Measurements from ENCODE around the gene SUCLG1.

DNA sequence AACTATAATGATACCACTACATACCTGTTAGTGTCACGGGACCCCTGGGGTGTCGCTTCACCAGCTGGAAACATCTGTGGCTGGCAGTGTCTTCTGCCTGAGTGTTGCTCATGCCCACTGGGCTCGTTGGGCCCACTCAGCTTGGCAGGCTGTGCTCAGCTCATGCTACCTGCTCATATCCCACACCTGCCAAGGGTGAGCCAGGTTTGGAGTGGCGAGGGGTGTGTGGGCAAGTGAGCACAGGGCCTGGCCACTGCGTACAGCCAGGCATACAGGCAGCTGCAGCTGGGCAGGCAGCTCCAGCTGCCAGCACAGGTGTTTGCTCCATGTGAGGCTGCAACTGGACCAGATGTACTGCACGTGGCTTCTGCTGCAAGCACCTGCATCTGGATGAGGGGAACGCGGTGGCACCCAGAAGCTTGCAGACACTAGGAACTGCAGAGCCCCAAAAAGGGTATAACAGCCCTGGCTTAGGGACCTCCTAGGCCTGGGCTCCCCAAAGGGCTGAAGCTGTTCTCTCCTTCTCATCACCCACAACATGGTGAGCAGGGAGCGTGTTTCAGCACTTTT, 70.1 kb downstream of the SUCLG1 start:
- no peak for TF ChIP-seq ZNF692 (tag by site-specific recombination; IDR thresholded peaks at IDR 0.05)
- TF ChIP-seq ZBTB10 (tag by site-specific recombination; IDR thresholded peaks at IDR 0.05), result no peak
- TF ChIP-seq, protein P1, sequence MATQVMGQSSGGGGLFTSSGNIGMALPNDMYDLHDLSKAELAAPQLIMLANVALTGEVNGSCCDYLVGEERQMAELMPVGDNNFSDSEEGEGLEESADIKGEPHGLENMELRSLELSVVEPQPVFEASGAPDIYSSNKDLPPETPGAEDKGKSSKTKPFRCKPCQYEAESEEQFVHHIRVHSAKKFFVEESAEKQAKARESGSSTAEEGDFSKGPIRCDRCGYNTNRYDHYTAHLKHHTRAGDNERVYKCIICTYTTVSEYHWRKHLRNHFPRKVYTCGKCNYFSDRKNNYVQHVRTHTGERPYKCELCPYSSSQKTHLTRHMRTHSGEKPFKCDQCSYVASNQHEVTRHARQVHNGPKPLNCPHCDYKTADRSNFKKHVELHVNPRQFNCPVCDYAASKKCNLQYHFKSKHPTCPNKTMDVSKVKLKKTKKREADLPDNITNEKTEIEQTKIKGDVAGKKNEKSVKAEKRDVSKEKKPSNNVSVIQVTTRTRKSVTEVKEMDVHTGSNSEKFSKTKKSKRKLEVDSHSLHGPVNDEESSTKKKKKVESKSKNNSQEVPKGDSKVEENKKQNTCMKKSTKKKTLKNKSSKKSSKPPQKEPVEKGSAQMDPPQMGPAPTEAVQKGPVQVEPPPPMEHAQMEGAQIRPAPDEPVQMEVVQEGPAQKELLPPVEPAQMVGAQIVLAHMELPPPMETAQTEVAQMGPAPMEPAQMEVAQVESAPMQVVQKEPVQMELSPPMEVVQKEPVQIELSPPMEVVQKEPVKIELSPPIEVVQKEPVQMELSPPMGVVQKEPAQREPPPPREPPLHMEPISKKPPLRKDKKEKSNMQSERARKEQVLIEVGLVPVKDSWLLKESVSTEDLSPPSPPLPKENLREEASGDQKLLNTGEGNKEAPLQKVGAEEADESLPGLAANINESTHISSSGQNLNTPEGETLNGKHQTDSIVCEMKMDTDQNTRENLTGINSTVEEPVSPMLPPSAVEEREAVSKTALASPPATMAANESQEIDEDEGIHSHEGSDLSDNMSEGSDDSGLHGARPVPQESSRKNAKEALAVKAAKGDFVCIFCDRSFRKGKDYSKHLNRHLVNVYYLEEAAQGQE (tag by site-specific recombination; IDR thresholded peaks at IDR 0.05), result no peak
- TF ChIP-seq ZNF837 (tag by site-specific recombination; IDR thresholded peaks at IDR 0.05), result no peak
- no peak for TF ChIP-seq ZNF24 (tag by site-specific recombination; IDR thresholded peaks at IDR 0.05)
- no peak for TF ChIP-seq ZNF114 (tag by site-specific recombination; IDR thresholded peaks at IDR 0.05)
- TF ChIP-seq ZNF555 (tag by site-specific recombination; conservative IDR thresholded peaks at IDR 0.05), result no peak
- TF ChIP-seq, protein P2, sequence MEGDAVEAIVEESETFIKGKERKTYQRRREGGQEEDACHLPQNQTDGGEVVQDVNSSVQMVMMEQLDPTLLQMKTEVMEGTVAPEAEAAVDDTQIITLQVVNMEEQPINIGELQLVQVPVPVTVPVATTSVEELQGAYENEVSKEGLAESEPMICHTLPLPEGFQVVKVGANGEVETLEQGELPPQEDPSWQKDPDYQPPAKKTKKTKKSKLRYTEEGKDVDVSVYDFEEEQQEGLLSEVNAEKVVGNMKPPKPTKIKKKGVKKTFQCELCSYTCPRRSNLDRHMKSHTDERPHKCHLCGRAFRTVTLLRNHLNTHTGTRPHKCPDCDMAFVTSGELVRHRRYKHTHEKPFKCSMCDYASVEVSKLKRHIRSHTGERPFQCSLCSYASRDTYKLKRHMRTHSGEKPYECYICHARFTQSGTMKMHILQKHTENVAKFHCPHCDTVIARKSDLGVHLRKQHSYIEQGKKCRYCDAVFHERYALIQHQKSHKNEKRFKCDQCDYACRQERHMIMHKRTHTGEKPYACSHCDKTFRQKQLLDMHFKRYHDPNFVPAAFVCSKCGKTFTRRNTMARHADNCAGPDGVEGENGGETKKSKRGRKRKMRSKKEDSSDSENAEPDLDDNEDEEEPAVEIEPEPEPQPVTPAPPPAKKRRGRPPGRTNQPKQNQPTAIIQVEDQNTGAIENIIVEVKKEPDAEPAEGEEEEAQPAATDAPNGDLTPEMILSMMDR (tag by site-specific recombination; IDR thresholded peaks at IDR 0.05), result no peak
- TF ChIP-seq ZNF658 (tag by site-specific recombination; IDR thresholded peaks at IDR 0.05), result no peak
- no peak for TF ChIP-seq SP7 (tag by site-specific recombination; IDR thresholded peaks at IDR 0.05)
- TF ChIP-seq MEIS1 (CRISPR knock-in tag; IDR thresholded peaks at IDR 0.05; ENCODE audit: borderline replicate concordance), result no peak

All from HEK293 (cell line).